ENCODE data around the gene GLIS1.

GLIS1 gene

GRCh38 chr1:53739109-53739681, at the start of gene GLIS1:
Gene GLIS1, minus strand, starts transcription at chr1:53739164. Its CDS starts 1,100 bp downstream, at chr1:53738064.
- Histone ChIP-seq H3K36me3 (replicated peaks) (no peaks in the 10 kb centered on the region), H3K27ac (peak within 1 kb of the TSS; percentile 100), H3K4me3 (ENCODE audit: low read depth, low read length) (peak within 1 kb of the TSS; percentile 95), H3K27me3 (replicated peaks) (no peaks in the 10 kb centered on the region)
- no peak for TF ChIP-seq CTCF (IDR thresholded peaks at IDR 0.05; ENCODE audit: low read depth, low read length, missing control alignments)
- in situ Hi-C loops (cut with HindIII; ENCODE audit: low pct_ligation_motif_present, low sequenced_read_pairs): loop anchor here (10.0 kb wide), 1 partner anchor 254 kb away; no protein-coding TSS in a partner anchor
- DNase-seq: peak; percentile 76

GRCh38 chr1:53787655-53788054, 48.7 kb upstream of the GLIS1 start:
- Histone ChIP-seq H3K27me3 (replicated peaks) (no peaks in the 10 kb centered on the region), H3K36me3 (replicated peaks) (peaks cover 6% of the 10 kb centered on the region), H3K27ac (no peak overlapping the region), H3K4me3 (ENCODE audit: low read depth, low read length) (no peak overlapping the region)
- no peak for DNase-seq
- in situ Hi-C loops (cut with HindIII; ENCODE audit: low pct_ligation_motif_present, low sequenced_read_pairs): no loop called here
- no peak for TF ChIP-seq CTCF (IDR thresholded peaks at IDR 0.05; ENCODE audit: low read depth, low read length, missing control alignments)

- TF ChIP-seq CTCF (IDR thresholded peaks at IDR 0.05; ENCODE audit: low read depth, low read length, missing control alignments): no peak
- H3K36me3 ChIP-seq (replicated peaks): peaks cover 4% of the 10 kb centered on the region
- in situ Hi-C loops (cut with HindIII; ENCODE audit: low pct_ligation_motif_present, low sequenced_read_pairs): no loop called here
- no peak overlapping the region for H3K4me3 ChIP-seq (ENCODE audit: low read depth, low read length)
- no peak overlapping the region for H3K27ac ChIP-seq
- DNase-seq: no peak
- no peaks in the 10 kb centered on the region for H3K27me3 ChIP-seq (replicated peaks)
Observed at GRCh38 chr1:53783056-53783455, 44.1 kb upstream of the GLIS1 start.

GRCh38 chr1:53781654-53782053, 42.7 kb upstream of the GLIS1 start:
- peak; percentile 8 for DNase-seq
- no peak for TF ChIP-seq CTCF (IDR thresholded peaks at IDR 0.05; ENCODE audit: low read depth, low read length, missing control alignments)
- no peaks in the 10 kb centered on the region for H3K27me3 ChIP-seq (replicated peaks)
- in situ Hi-C loops (cut with HindIII; ENCODE audit: low pct_ligation_motif_present, low sequenced_read_pairs): no loop called here
- no peak overlapping the region for H3K4me3 ChIP-seq (ENCODE audit: low read depth, low read length)
- H3K36me3 ChIP-seq (replicated peaks): peaks cover 4% of the 10 kb centered on the region
- H3K27ac ChIP-seq: no peak overlapping the region

- DNase-seq: no peak
- H3K4me3 ChIP-seq (ENCODE audit: low read depth, low read length): no peak overlapping the region
- H3K36me3 ChIP-seq (replicated peaks): no peaks in the 10 kb centered on the region
- no peak overlapping the region for H3K27ac ChIP-seq
- no peaks in the 10 kb centered on the region for H3K27me3 ChIP-seq (replicated peaks)
- TF ChIP-seq CTCF (IDR thresholded peaks at IDR 0.05; ENCODE audit: low read depth, low read length, missing control alignments): no peak
- in situ Hi-C loops (cut with HindIII; ENCODE audit: low pct_ligation_motif_present, low sequenced_read_pairs): no loop called here
Observed at GRCh38 chr1:53777272-53777671, 38.3 kb upstream of the GLIS1 start.

- in situ Hi-C loops (cut with HindIII; ENCODE audit: low pct_ligation_motif_present, low sequenced_read_pairs): no loop called here
- Histone ChIP-seq H3K27ac (no peak overlapping the region), H3K4me3 (ENCODE audit: low read depth, low read length) (no peak overlapping the region), H3K27me3 (replicated peaks) (no peaks in the 10 kb centered on the region), H3K36me3 (replicated peaks) (no peaks in the 10 kb centered on the region)
- no peak for TF ChIP-seq CTCF (IDR thresholded peaks at IDR 0.05; ENCODE audit: low read depth, low read length, missing control alignments)
- DNase-seq: peak; percentile 31
Observed at GRCh38 chr1:53771648-53772047, 32.7 kb upstream of the GLIS1 start.
